ENCODE results near the gene SOAT2. TPM values are rescaled to one million over a fixed set of nuclear protein-coding genes. Genes with fewer than 3 reads are reported as not detected.
"Not testable (repeated sequence)": the region's sequence is repeated elsewhere in the genome, so short reads cannot be mapped to it uniquely, and the experiment has no call there.

SOAT2 gene
- total RNA-seq, 2 experiments from 2014 or later = 1.4 to 1.5 TPM

DNA sequence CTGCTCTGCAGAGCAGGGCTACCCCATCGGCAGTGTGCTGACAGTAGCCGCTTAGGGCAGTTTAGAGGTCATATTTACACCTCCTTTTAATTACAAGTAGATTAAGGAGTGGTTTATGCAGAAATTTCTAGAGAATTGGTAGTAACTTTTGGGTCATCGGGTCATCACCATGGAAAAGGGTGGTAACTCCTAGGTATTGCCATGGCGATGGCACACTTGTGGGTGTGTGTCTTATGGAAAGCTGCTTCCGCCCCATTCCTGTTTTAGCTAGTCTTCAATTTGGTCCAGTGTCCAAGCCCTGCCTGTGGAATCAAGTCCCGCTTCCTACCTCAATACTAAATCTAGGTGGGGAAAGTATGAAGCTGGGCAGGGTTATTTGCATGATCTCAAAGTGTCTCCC lies 47.8 kb downstream of the SOAT2 start:
- no peaks in the 10 kb centered on the region for H3K9me3 Mint-ChIP-seq
- DNase-seq = no peak
- H3K4me3 Mint-ChIP-seq = no peak overlapping the region
- no peaks in the 10 kb centered on the region for H3K36me3 Mint-ChIP-seq (ENCODE audit: low read depth)
- no peak overlapping the region for H3K27ac Mint-ChIP-seq
- no peaks in the 10 kb centered on the region for H3K4me1 Mint-ChIP-seq
- ChIA-PET CTCF (interaction anchor here (1.2 kb wide), 1 partner anchor 85 kb away, joined by 3 read pairs; no protein-coding TSS in a partner anchor), POLR2A (no interaction called here)
- H3K27me3 Mint-ChIP-seq = peaks cover 2% of the 10 kb centered on the region

DNA sequence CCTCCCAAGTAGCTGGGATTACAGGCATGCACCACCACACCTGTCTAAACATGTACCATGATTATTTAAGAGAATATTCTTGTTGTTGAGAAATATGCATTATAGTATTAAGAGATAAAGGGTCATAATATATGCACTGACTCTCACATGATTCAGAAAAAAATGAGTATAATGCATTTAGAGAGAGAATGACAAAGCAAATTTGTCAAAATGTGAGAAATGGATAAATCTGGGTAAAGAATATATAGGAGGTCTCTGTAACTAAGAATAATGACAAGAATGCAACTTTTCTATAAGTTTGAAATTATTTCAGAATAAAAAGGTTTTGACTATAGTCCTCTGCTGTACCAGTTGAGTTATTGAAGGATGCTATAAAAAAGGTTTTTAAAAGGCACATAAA lies 49.1 kb downstream of the SOAT2 start:
- POLR2A ChIA-PET = interaction anchor here (0.6 kb wide), 1 partner anchor 22 kb away, joined by 3 read pairs; no protein-coding TSS in a partner anchor
- no peak for DNase-seq
- Mint-ChIP-seq H3K27me3 (peaks cover 2% of the 10 kb centered on the region), H3K36me3 (ENCODE audit: low read depth) (no peaks in the 10 kb centered on the region), H3K4me3 (no peak overlapping the region), H3K27ac (no peak overlapping the region), H3K9me3 (no peaks in the 10 kb centered on the region), H3K4me1 (no peaks in the 10 kb centered on the region)
- CTCF ChIA-PET = no interaction called here

DNA sequence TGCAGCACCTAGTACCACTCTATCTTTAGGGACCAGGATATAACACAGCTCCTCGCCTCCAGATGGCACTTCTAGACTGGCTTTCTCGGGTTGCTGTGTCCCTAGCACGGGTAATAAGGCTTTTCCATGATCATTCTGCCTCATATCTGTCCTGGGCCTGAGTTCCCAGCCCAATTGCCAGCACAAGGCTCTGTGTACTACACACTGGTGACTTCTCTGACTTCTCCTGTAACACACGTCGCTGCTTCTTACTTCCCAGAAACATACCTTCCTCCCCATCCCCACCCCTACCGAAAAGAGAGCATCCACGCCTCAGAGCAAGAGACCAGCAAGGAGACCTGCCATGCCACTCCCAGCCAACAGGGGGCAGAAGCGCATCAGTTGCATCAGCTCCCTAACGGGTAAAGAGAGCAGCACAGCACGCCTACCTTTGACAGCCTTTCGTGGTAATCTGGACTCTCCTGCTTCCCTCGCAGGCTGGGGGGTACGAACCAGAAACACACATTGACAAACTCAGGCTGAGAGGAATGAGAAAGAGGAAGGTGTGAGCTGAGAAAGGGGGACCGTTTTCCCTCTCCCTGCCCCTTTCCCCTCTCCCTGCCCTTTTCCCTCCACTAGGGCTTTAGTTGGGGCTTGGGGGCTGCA lies 56.0 kb downstream of the SOAT2 start:
- H3K27me3 Mint-ChIP-seq = no peaks in the 10 kb centered on the region
- peak overlapping the region; percentile 21 for H3K27ac Mint-ChIP-seq
- H3K4me3 Mint-ChIP-seq = no peak overlapping the region
- ChIA-PET POLR2A (interaction anchor here (0.7 to 3.7 kb wide), 18 partner anchors 14 to 162 kb away, joined by 3 to 33 read pairs (median 5); partner anchors contain the start of genes AAAS, CSAD, ESPL1 and ITGB7), CTCF (interaction anchor here (0.7 to 5.3 kb wide), 47 partner anchors 9 to 349 kb away, joined by 3 to 41 read pairs (median 5); partner anchors contain the start of genes AAAS, CSAD, ESPL1 and ITGB7)
- H3K36me3 Mint-ChIP-seq (ENCODE audit: low read depth) = no peaks in the 10 kb centered on the region
- no peaks in the 10 kb centered on the region for H3K9me3 Mint-ChIP-seq
- DNase-seq = peak; percentile 93
- peaks cover 12% of the 10 kb centered on the region for H3K4me1 Mint-ChIP-seq

- Mint-ChIP-seq H3K36me3 (ENCODE audit: low read depth) (no peaks in the 10 kb centered on the region), H3K27me3 (no peaks in the 10 kb centered on the region), H3K27ac (peak overlapping the region; percentile 40), H3K4me3 (no peak overlapping the region), H3K9me3 (no peaks in the 10 kb centered on the region), H3K4me1 (peaks cover 12% of the 10 kb centered on the region)
- DNase-seq = no peak
- POLR2A ChIA-PET = interaction anchor here (0.7 to 3.7 kb wide), 21 partner anchors 14 to 219 kb away, joined by 3 to 33 read pairs (median 5); partner anchors contain the start of genes AAAS, CSAD, ESPL1 and ITGB7
- CTCF ChIA-PET = interaction anchor here (0.7 to 5.3 kb wide), 45 partner anchors 9 to 317 kb away, joined by 3 to 41 read pairs (median 5); partner anchors contain the start of genes AAAS, CSAD, ESPL1 and ITGB7
Observed at GRCh38 chr12:53160000-53160399, 56.7 kb downstream of the SOAT2 start.

DNA sequence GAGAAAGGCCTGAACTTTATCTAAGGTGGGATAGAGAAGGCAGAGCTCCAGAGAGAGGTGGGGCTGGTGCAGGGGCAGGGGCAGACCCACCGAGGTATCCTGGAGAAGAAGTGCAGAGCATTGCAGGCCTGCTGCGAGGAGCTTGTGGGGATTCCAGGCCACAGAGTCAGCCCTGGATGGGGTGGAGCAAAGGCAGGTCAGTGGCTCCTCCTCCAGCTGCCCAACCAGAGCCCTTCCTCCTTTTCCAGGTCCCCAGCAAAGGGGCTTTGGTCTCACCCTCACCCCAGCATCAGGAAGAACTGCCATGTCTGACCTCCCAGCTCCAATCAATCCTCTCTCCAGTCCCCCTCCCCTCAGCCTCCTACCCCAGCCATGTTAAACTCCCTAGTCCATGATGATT lies 57.4 kb downstream of the SOAT2 start:
- H3K27me3 Mint-ChIP-seq = no peaks in the 10 kb centered on the region
- H3K27ac Mint-ChIP-seq = no peak overlapping the region
- ChIA-PET POLR2A (interaction anchor here (0.8 to 3.7 kb wide), 16 partner anchors 10 to 218 kb away, joined by 3 to 33 read pairs (median 5); partner anchors contain the start of genes AAAS, CSAD, ESPL1 and ITGB7), CTCF (interaction anchor here (1.2 to 5.3 kb wide), 27 partner anchors 8 to 265 kb away, joined by 3 to 41 read pairs (median 9); partner anchors contain the start of genes AAAS, CSAD, ESPL1 and ITGB7)
- peaks cover 12% of the 10 kb centered on the region for H3K4me1 Mint-ChIP-seq
- no peaks in the 10 kb centered on the region for H3K36me3 Mint-ChIP-seq (ENCODE audit: low read depth)
- DNase-seq = no peak
- no peaks in the 10 kb centered on the region for H3K9me3 Mint-ChIP-seq
- H3K4me3 Mint-ChIP-seq = no peak overlapping the region

- ChIA-PET POLR2A (interaction anchor here (0.9 to 3.7 kb wide), 9 partner anchors 9 to 217 kb away, joined by 3 to 33 read pairs (median 6); partner anchors contain the start of genes AAAS, CSAD, ITGB7 and PFDN5), CTCF (interaction anchor here (0.9 to 5.3 kb wide), 13 partner anchors 19 to 264 kb away, joined by 3 to 41 read pairs (median 6); partner anchors contain the start of genes AAAS, CSAD, ESPL1 and ZNF740)
- no peaks in the 10 kb centered on the region for H3K9me3 Mint-ChIP-seq
- no peak for DNase-seq
- no peaks in the 10 kb centered on the region for H3K27me3 Mint-ChIP-seq
- H3K4me1 Mint-ChIP-seq = peaks cover 12% of the 10 kb centered on the region
- H3K36me3 Mint-ChIP-seq (ENCODE audit: low read depth) = no peaks in the 10 kb centered on the region
- H3K4me3 Mint-ChIP-seq = no peak overlapping the region
- no peak overlapping the region for H3K27ac Mint-ChIP-seq
Observed at GRCh38 chr12:53161119-53161911, 58.0 kb downstream of the SOAT2 start.

DNA sequence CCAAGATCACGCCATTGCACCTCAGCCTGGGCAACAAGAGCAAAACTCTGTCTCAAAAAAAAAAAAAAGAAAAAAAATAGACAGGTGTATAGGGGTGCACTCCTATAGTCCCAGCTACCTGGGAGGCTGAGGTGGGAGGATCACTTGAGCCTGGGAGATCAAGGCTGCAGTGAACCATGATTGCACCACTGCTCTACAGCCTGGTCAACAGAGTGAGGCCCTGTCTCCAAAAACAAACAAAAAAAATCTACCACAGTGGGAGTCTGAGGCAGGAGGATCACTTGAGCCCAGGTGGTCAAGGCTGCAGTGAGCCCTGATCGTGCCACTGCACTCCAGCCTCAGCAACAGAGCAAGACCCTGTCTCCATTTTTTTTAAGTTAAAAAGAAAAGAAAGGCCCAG lies 59.7 kb downstream of the SOAT2 start:
- H3K9me3 Mint-ChIP-seq; H3K36me3 Mint-ChIP-seq (ENCODE audit: low read depth); CTCF ChIA-PET; H3K27me3 Mint-ChIP-seq; DNase-seq; H3K4me3 Mint-ChIP-seq; H3K27ac Mint-ChIP-seq; POLR2A ChIA-PET: not testable (repeated sequence)
- H3K4me1 Mint-ChIP-seq = peaks cover 12% of the 10 kb centered on the region

DNA sequence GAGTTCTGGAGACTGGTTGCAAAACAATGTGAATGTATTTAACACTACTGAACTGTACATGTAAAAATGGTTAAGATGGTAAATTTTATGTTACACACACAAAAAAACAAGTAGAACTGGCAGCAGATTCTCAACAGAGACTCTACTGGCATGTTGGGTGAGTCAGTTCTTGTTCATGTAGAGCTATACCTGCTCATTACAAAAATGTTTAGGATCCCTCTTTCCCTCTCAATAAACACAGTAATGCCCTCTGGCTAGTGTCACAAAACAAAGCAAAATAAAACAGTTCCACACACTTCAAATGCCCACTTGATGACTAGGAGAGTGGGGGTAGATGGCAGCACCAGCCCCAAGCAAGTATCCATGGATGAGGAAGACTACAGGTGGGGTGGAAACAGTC lies 63.6 kb downstream of the SOAT2 start:
- H3K4me3 Mint-ChIP-seq = no peak overlapping the region
- H3K27ac Mint-ChIP-seq = no peak overlapping the region
- DNase-seq = no peak
- ChIA-PET POLR2A (no interaction called here), CTCF (no interaction called here)
- H3K27me3 Mint-ChIP-seq = no peaks in the 10 kb centered on the region
- no peaks in the 10 kb centered on the region for H3K4me1 Mint-ChIP-seq
- no peaks in the 10 kb centered on the region for H3K9me3 Mint-ChIP-seq
- H3K36me3 Mint-ChIP-seq (ENCODE audit: low read depth) = peaks cover 9% of the 10 kb centered on the region

DNA sequence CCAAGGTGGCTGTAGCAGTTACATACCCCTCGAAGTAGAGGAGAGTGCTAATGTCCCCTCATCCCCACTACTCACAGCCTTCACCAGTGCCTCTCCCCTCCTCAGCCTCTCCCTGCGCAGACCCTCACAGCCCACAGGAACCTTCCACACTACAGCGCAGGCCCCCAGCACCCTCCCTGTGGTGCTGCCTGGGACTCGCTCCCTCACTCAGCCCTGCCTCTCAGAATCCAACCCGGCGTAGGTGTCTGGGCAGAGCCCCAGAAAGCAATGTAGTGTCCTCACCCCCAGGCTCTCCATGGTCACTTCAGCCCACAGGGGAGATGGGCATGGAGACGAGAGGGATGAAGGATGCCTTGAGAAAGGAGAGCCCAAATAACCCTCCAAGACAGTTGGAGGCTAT lies 66.4 kb downstream of the SOAT2 start:
- H3K9me3 Mint-ChIP-seq = no peaks in the 10 kb centered on the region
- POLR2A ChIA-PET = no interaction called here
- H3K4me1 Mint-ChIP-seq = no peaks in the 10 kb centered on the region
- DNase-seq = no peak
- peaks cover 9% of the 10 kb centered on the region for H3K36me3 Mint-ChIP-seq (ENCODE audit: low read depth)
- H3K27me3 Mint-ChIP-seq = no peaks in the 10 kb centered on the region
- CTCF ChIA-PET = no interaction called here
- H3K4me3 Mint-ChIP-seq = no peak overlapping the region
- H3K27ac Mint-ChIP-seq = no peak overlapping the region

- H3K4me1 Mint-ChIP-seq = peaks cover 4% of the 10 kb centered on the region
- POLR2A ChIA-PET = interaction anchor here (1.0 kb wide), 1 partner anchor 9 kb away, joined by 4 read pairs; no protein-coding TSS in a partner anchor
- no peak overlapping the region for H3K27ac Mint-ChIP-seq
- H3K27me3 Mint-ChIP-seq = no peaks in the 10 kb centered on the region
- DNase-seq = no peak
- peaks cover 9% of the 10 kb centered on the region for H3K36me3 Mint-ChIP-seq (ENCODE audit: low read depth)
- H3K9me3 Mint-ChIP-seq = no peaks in the 10 kb centered on the region
- CTCF ChIA-PET = no interaction called here
- H3K4me3 Mint-ChIP-seq = no peak overlapping the region
Observed at GRCh38 chr12:53170215-53170614, 66.9 kb downstream of the SOAT2 start.

DNA sequence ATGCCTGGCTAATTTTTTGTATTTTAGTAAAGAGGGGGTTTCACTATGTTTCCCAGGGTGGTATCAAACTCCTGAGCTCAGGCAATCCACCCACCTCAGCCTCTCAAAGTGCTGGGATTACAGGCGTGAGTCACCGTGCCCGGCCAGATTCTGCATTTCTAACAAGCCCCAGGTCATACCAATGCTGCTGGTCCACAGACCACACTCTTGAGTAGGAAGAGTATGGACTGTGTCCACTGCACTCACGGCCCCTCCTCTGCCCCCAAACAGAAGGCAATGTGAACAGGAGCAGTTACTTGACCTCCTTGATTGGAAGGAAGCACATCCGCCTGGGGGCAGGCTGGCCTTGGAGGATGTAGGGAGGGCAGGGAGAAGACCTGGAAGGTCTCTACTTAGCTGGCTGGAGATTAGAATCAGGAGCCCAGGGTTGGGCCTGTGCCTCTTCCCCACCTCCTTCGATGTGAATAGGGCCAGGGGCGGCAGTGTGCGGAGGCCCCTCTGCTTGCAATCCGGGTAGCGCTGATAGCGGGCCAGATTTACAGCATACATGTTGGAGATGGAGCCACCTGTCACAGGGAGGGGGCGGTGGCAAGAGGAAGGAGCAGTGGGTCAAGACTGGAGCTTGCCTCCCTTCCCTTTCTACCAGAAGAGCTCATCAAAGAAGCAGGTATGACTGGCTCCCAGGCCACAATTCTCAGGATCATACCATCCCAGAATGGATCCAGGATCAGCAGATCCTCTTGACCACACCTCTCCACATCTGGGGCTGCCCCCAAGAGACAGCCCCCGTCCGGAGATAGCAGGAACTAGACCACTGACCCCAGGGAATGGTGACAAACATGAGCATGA lies 67.8 kb downstream of the SOAT2 start:
- peaks cover 9% of the 10 kb centered on the region for H3K36me3 Mint-ChIP-seq (ENCODE audit: low read depth)
- no peaks in the 10 kb centered on the region for H3K9me3 Mint-ChIP-seq
- ChIA-PET POLR2A (interaction anchor here (1.0 to 1.4 kb wide), 2 partner anchors 9 to 10 kb away, joined by 4 to 5 read pairs; partner anchors contain the start of genes CSAD and ZNF740), CTCF (no interaction called here)
- no peaks in the 10 kb centered on the region for H3K27me3 Mint-ChIP-seq
- DNase-seq = no peak
- no peak overlapping the region for H3K4me3 Mint-ChIP-seq
- peaks cover 10% of the 10 kb centered on the region for H3K4me1 Mint-ChIP-seq
- H3K27ac Mint-ChIP-seq = no peak overlapping the region

- no peak overlapping the region for H3K27ac Mint-ChIP-seq
- H3K4me3 Mint-ChIP-seq = no peak overlapping the region
- H3K36me3 Mint-ChIP-seq (ENCODE audit: low read depth) = peaks cover 9% of the 10 kb centered on the region
- peak; percentile 1 for DNase-seq
- H3K9me3 Mint-ChIP-seq = no peaks in the 10 kb centered on the region
- H3K27me3 Mint-ChIP-seq = no peaks in the 10 kb centered on the region
- ChIA-PET POLR2A (interaction anchor here (1.4 kb wide), 1 partner anchor 8 kb away, joined by 5 read pairs; the partner anchor contains the start of genes CSAD and ZNF740), CTCF (no interaction called here)
- H3K4me1 Mint-ChIP-seq = peaks cover 10% of the 10 kb centered on the region
Observed at GRCh38 chr12:53171725-53172329, 68.5 kb downstream of the SOAT2 start.
